Esophagus muscularis mucosa (tissue), 4 donors: ENCODE data around the gene MAML3. TPM values are rescaled to one million over a fixed set of nuclear protein-coding genes. Genes with fewer than 3 reads are reported as not detected.
"Not testable (repeated sequence)": the region's sequence is repeated elsewhere in the genome, so short reads cannot be mapped to it uniquely, and the experiment has no call there.

Experiments used
- DNase-seq: peaks from one replicate; pipeline ENCODE4 v3.0.0-alpha.2; 2017; ENCODE audit errors: extremely low spot score
- H3K27ac ChIP-seq, 4 donors: fragments of 200-600 bp; sonication (generic); replicated peaks in 1 of 4; 1 replicate in 3 of 4; 2 replicates in 1 of 4; pipeline ENCODE4 v1.5.1; 2016 to 2019; ENCODE audit warnings: mild to moderate bottlenecking in 1 of 4
- H3K27me3 ChIP-seq, 4 donors: fragments of 200-600 bp; sonication (generic); one replicate each; pipeline versions ENCODE4 v1.5.1 to v1.6.0; 2016 to 2019
- H3K36me3 ChIP-seq, 4 donors: fragments of 200-600 bp; sonication (generic); one replicate each; pipeline ENCODE4 v1.5.1; 2016 to 2019
- H3K4me1 ChIP-seq, 4 donors: fragments of 200-600 bp; sonication (generic); one replicate each; pipeline ENCODE4 v1.5.1; 2016 to 2019
- H3K4me3 ChIP-seq, 4 donors: fragments of 200-600 bp; sonication (generic); 1 replicate in 2 of 4; 2 replicates in 2 of 4; pipeline ENCODE4 v1.5.1; 2016 to 2019; ENCODE audit warnings: mild to moderate bottlenecking in 4 of 4, moderate library complexity in 1 of 4
- H3K9me3 ChIP-seq, 4 donors: fragments of 200-600 bp; sonication (generic); 1 replicate in 3 of 4; 2 replicates in 1 of 4; pipeline ENCODE4 v1.5.1; 2016 to 2019
- EP300 ChIP-seq: sonication (generic); formaldehyde crosslinking; IDR thresholded peaks from one replicate; pipeline ENCODE4 v1.6.1; 2017; ENCODE audit warnings: antibody characterized with exemption
- POLR2A ChIP-seq: fragments of 450-650 bp; IDR thresholded peaks from one replicate; pipeline ENCODE4 v1.6.1; 2017; ENCODE audit warnings: antibody characterized with exemption, moderate library complexity, mild to moderate bottlenecking, low read depth
- POLR2AphosphoS5 ChIP-seq, 2 donors: sonication (generic); formaldehyde crosslinking; IDR thresholded peaks; one replicate each; pipeline ENCODE4 v1.6.1; 2017; ENCODE audit warnings: antibody characterized with exemption in 2 of 2
- WGBS: methylation state at CpG from one replicate; pipeline ENCODE4 v1.1.5; 2018; 5-methylcytosine and 5-hydroxymethylcytosine counted together
- intact Hi-C: fragments of 100-400 bp; cut with DNase I; formaldehyde crosslinking; loops from one replicate; pipeline ENCODE4 v1.15.1; 2023
- total RNA-seq, 4 donors: library from RNA; depleted of rRNA; stranded (reverse); fragments of >200 nt; gene quantifications; one replicate each; pipeline versions ENCODE4 v1.1.0 to v1.2.1, GENCODE V29; 2016
- TF ChIP-seq, protein P1 (sequence below), 3 experiments: fragments of 200-600 bp in 2 of 3; fragments of 450-650 bp in 1 of 3; sonication (generic) in 2 of 3; IDR thresholded peaks; one replicate each; pipeline ENCODE4 v1.5.1; 2017 to 2019; ENCODE audit warnings: antibody characterized with exemption in 3 of 3, mild to moderate bottlenecking in 2 of 3, moderate library complexity in 1 of 3

MAML3 gene
- total RNA-seq, 4 donors from 2014 or later, result 5.0 to 8.7 (median 7.1) TPM

DNA sequence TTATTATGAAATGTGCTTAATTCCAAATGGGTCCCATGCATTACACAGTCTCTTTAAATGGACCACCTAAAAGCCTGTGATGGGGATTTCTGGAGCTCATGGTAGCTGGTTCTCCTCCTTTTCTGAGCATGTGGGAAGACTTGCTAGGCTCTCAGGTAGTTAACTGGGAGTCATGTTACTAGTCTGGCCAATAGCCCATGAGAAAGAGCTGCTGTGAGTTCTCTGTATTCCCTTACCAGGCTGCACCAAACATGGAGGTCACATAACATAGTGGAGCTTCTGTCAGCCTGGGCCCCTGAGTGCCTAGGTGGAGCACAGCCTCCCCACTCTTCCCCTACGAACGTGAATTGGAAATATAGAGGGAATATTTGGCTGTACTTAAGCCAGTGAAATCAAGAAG lies 198.4 kb downstream of the MAML3 start:
- Histone ChIP-seq H3K9me3 (no peaks in the 10 kb centered on the region), H3K27ac (no peak overlapping the region), H3K36me3 (no peaks in the 10 kb centered on the region), H3K4me3 (no peak overlapping the region), H3K27me3 (no peaks in the 10 kb centered on the region), H3K4me1 (peaks cover 0 to 20% (median 17%) of the 10 kb centered on the region in 4 donors)
- intact Hi-C loops, result no loop called here
- 84% methylated on average over 2 of the region's 2 CpGs for WGBS
- TF ChIP-seq, protein P1, sequence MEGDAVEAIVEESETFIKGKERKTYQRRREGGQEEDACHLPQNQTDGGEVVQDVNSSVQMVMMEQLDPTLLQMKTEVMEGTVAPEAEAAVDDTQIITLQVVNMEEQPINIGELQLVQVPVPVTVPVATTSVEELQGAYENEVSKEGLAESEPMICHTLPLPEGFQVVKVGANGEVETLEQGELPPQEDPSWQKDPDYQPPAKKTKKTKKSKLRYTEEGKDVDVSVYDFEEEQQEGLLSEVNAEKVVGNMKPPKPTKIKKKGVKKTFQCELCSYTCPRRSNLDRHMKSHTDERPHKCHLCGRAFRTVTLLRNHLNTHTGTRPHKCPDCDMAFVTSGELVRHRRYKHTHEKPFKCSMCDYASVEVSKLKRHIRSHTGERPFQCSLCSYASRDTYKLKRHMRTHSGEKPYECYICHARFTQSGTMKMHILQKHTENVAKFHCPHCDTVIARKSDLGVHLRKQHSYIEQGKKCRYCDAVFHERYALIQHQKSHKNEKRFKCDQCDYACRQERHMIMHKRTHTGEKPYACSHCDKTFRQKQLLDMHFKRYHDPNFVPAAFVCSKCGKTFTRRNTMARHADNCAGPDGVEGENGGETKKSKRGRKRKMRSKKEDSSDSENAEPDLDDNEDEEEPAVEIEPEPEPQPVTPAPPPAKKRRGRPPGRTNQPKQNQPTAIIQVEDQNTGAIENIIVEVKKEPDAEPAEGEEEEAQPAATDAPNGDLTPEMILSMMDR (IDR thresholded peaks at IDR 0.05), result no peak
- TF ChIP-seq EP300 (no peak), POLR2AphosphoS5 (IDR thresholded peaks at IDR 0.05) (no peak), POLR2A (no peak)
- no peak for DNase-seq

DNA sequence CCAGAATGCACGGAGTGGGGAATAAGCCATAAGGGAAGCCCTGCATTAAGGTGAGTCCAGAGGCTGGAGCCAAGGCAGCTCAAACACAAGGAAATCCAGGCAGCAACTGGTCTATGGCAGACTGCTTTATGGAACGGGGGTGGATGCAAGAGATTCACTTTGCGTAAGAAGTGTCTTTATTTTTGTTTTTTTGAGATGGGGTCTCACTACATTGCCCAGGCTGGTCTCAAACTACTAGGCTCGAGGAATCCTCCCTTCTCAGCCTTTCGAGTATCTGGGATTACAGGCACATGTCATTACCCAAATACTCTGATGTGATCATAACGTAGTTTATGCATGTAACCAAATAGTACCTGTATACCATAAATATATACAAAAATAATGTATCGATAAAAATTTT lies 199.5 kb downstream of the MAML3 start:
- DNase-seq, result no peak
- no peaks in the 10 kb centered on the region for H3K36me3 ChIP-seq
- no peaks in the 10 kb centered on the region for H3K9me3 ChIP-seq
- H3K4me3 ChIP-seq, result no peak overlapping the region
- TF ChIP-seq, protein P1 (IDR thresholded peaks at IDR 0.05), result no peak
- TF ChIP-seq POLR2AphosphoS5 (IDR thresholded peaks at IDR 0.05), result no peak
- no peak for TF ChIP-seq EP300
- TF ChIP-seq POLR2A, result no peak
- H3K4me1 ChIP-seq, result peaks cover 0 to 20% (median 17%) of the 10 kb centered on the region in 4 donors
- no peak overlapping the region for H3K27ac ChIP-seq
- H3K27me3 ChIP-seq, result no peaks in the 10 kb centered on the region
- intact Hi-C loops, result no loop called here
- 98% methylated on average over 7 of the region's 7 CpGs for WGBS

DNA sequence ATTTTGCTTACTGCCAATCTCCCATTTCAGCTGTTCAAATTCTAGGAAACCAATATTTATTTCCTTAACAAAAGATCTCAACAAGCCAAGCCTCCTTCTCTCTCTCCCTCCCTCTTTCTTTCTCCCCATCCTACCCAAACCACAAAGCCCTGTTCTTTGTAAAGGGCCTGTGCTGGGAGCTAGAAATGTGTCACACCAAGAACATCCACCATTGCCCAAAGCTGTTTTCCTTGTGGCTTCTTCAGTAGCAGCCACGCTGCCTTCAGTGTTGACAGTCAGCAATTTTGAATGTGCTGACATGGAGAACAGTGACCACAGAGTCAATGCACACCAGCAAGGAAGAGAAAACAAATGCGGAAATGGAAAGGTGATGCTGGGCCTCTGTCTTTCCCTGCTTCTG lies 203.0 kb downstream of the MAML3 start:
- 83% methylated on average over 2 of the region's 2 CpGs for WGBS
- H3K27me3 ChIP-seq, result no peaks in the 10 kb centered on the region
- no peak overlapping the region for H3K4me3 ChIP-seq
- H3K9me3 ChIP-seq, result no peaks in the 10 kb centered on the region
- H3K36me3 ChIP-seq, result no peaks in the 10 kb centered on the region
- H3K27ac ChIP-seq, result no peak overlapping the region
- intact Hi-C loops, result no loop called here
- TF ChIP-seq POLR2A (no peak), POLR2AphosphoS5 (IDR thresholded peaks at IDR 0.05) (peak in 1 of 2 donors; percentile 16)
- peaks cover 3 to 29% (median 23%) of the 10 kb centered on the region in 4 donors for H3K4me1 ChIP-seq
- no peak for DNase-seq

DNA sequence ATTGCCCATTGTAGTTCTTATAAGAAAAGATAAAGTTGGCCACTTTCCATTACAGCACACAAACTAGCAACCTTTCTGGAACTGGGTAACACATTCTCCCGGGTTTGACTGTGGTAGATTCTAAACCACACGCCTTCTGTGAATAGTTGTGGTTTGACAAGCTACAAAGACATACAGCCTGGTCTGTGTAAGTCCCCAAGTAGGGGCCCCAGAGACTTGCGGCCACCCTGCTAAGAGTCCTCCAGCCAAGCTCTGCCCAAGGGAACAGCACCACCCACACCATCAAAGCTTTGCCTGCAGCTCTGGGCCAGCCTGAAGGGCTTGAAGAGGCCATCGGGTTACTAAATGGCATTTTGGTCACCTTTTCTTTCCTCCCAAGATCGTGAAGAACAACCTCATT lies 203.4 kb downstream of the MAML3 start:
- Histone ChIP-seq H3K9me3 (no peaks in the 10 kb centered on the region), H3K4me1 (peaks cover 3 to 28% (median 20%) of the 10 kb centered on the region in 4 donors), H3K27ac (no peak overlapping the region), H3K27me3 (no peaks in the 10 kb centered on the region), H3K4me3 (no peak overlapping the region), H3K36me3 (no peaks in the 10 kb centered on the region)
- 94% methylated on average over 5 of the region's 5 CpGs for WGBS
- intact Hi-C loops, result no loop called here
- no peak for TF ChIP-seq POLR2A
- no peak for TF ChIP-seq POLR2AphosphoS5 (IDR thresholded peaks at IDR 0.05)
- TF ChIP-seq EP300, result no peak
- TF ChIP-seq, protein P1 (IDR thresholded peaks at IDR 0.05), result no peak
- DNase-seq, result no peak

DNA sequence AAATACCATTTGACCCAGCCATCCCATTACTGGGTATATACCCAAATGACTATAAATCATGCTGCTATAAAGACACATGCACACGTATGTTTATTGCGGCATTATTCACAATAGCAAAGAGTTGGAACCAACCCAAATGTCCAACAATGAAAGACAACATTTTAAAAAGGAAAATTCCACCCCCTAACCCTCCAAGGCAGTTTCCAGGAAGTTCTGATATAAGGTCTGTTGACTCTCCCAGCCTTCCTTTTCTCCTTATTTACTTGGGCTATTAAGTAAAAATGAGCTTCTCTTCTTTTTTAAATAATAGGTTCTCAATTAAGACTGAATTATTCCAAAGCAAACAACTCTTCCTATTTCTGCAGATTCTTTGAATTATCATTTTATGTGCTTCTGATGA lies 209.1 kb downstream of the MAML3 start:
- H3K4me1 ChIP-seq, result peaks cover 3 to 25% (median 20%) of the 10 kb centered on the region in 4 donors
- H3K4me3 ChIP-seq, DNase-seq, H3K36me3 ChIP-seq, intact Hi-C loops, H3K27me3 ChIP-seq, H3K9me3 ChIP-seq, H3K27ac ChIP-seq: not testable (repeated sequence)
- 89% methylated on average over 2 of the region's 2 CpGs for WGBS

DNA sequence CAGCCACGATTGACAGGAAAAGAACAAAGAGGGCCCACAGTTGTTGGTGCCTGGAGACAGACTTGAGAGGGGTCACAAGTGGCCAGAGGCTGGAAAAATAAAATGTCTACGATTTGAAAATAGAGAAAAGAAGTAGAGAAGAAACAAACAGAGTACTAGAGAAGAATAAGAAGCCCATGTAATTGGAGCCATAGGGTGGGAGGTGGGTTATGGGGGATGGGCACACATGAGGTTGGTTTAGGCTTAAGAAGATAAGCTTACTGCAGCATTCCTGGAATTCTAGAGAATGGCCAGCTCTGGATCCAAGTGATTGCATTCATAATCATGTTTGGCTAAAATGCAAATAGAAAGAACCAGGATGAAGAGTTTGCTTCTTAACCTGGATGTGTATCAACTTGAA lies 210.7 kb downstream of the MAML3 start:
- H3K27ac ChIP-seq, result no peak overlapping the region
- no peak overlapping the region for H3K4me3 ChIP-seq
- H3K36me3 ChIP-seq, result no peaks in the 10 kb centered on the region
- TF ChIP-seq POLR2AphosphoS5 (IDR thresholded peaks at IDR 0.05) (no peak), EP300 (no peak), POLR2A (no peak)
- TF ChIP-seq, protein P1 (IDR thresholded peaks at IDR 0.05), result no peak
- peaks cover 3 to 25% (median 20%) of the 10 kb centered on the region in 4 donors for H3K4me1 ChIP-seq
- DNase-seq, result no peak
- no peaks in the 10 kb centered on the region for H3K27me3 ChIP-seq
- intact Hi-C loops, result no loop called here
- H3K9me3 ChIP-seq, result no peaks in the 10 kb centered on the region
- WGBS, result 56% methylated on average over 2 of the region's 2 CpGs
